ENCODE data around the gene DDX10.
"Not testable (repeated sequence)": the region's sequence is repeated elsewhere in the genome, so short reads cannot be mapped to it uniquely, and the experiment has no call there.

DDX10 gene

GRCh38 chr11:108718466-108718865, 53.6 kb downstream of the DDX10 start:
- DNase-seq (ENCODE audit: low spot score) = no peak

- no peak for DNase-seq (ENCODE audit: low spot score)
These were observed 60.3 kb downstream of the DDX10 start for GRCh38 chr11:108724974-108725689.

- DNase-seq (ENCODE audit: low spot score) = no peak
These were observed 61.4 kb downstream of the DDX10 start for GRCh38 chr11:108726077-108726800.

DNA sequence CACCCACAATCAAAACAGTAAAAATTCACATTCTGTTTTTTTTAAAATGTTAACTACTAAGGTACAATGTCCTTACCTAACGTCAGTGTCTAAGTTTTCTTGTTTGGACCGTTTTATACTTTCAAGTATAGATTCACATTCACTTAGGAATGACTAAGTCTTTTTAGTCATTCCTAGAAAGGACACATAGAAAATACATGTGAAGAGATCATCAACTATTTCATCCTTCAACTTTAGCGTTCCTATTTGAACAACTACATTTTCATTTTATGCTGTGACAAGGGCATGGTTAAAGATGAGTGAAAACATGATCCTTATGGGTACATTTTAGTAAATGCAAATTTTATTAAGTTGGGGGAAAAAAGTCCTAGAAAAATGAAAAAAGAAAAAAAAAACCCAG, 62.8 kb downstream of the DDX10 start:
- DNase-seq (ENCODE audit: low spot score) = no peak

DNA sequence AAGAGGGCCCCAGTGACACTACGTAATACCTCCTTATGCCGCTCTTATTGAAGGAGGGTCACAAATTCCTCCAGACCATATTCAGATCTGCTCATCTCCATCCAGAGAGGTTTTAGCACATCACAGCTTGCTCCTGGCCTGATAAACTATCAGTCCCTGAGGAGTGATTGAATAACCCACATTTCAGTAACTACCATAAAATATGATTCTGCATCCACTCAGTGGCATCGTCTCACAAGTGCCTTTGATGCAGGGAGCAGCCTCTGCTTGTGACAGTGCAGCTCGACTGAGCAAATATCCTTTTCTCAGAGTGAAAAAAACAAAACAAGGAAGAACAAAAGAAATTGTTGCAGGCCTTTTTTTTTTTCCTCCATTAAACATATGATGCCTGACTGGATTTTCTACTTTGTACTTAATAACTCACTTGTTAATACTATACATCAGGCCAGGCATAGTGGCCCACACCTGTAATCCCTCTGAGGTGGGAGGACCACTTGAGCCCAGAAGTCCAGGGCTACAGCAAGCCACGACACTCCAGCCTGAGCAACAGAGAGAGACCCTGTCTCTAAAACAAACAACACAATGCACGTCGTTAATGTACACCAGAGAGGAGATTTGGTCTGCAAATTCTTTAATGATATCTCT, 64.5 kb downstream of the DDX10 start:
- no peak for DNase-seq (ENCODE audit: low spot score)

DNA sequence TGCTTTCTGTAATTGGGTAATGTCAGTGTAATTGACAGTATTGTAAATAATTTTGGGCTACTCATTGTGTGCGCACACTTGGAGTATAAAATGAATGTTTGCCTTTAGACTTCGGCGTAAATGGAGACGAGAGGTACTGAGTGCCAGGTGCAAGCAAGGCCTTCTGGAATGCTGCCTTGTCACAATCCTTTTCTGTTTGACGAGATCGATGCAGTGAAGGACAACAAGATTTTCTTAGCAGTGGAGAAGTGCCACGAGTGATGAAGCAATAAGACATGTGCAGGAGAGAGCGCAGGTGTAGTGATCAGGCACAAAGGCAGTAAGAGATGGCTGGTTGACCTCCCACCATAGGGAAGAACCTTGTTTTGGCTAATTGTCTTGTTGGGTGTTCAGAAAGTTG, 67.5 kb downstream of the DDX10 start:
- DNase-seq (ENCODE audit: low spot score) = no peak

- no peak for DNase-seq (ENCODE audit: low spot score)
These were observed 68.7 kb downstream of the DDX10 start for GRCh38 chr11:108733479-108734116.

DNA sequence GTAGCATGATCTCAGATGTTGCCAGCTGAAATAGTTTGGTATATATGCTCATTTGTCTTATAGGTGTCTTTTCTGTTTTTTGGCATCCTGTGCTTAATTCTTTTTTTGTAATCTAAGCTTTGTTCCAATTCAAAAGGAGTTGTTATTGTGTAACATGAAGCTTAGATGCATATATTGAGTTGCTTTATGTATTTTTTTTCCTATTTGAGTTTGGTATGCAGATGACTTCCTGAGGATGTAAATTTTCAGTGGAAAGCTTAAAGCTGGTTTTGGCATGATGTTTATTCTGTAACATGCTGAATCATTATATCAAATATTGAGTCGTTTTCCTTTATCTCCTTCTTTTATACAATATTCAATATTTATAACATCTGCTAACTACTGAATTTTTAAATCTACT, 69.4 kb downstream of the DDX10 start:
- no peak for DNase-seq (ENCODE audit: low spot score)

DNA sequence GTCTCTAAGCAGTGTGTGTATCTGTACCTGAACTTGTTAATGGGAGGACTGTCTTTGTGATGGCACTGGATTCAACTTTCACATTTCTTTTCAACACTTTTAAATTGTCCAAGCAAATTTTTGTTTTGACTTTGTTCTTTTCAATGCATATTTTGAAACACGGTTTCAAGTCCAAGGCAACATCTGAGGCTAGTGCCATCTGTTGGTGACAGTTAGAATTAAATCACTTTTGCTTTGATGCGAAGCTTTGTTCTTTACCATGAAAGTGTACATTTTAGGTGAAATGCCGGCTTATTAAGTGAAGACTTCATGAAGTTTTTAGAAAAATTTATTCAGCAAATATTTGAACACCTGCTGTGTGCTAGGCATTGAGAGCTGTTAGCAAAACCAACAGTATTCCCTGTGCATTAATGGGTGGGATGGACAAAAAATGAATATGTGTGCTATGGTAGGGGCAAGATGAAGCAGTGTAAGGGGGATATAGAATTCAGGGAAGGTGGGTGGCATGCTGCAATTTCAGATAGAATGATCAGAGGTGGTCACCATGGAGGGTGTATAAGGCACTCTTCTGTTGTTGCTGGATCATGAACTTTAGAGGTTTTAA, 70.2 kb downstream of the DDX10 start:
- no peak for DNase-seq (ENCODE audit: low spot score)

DNA sequence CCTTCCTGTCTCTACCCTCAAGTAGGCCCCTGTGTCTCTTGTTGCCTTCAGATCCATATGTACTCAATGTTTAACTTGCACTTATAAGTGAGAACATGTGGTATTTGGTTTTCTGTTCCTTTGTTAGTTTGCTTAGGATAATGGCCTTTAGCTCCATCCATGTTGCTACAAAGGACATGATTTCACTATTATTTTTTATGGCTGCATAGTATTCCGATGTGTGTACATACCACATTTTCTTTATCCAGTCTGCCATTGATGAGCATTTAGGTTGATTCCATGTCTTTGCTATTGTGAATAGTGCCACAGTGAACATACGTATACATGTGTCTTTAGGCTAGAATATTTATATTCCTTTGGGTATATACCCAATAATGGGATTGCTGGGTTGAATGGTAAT, 75.3 kb downstream of the DDX10 start:
- not testable (repeated sequence) for DNase-seq (ENCODE audit: low spot score)

- DNase-seq (ENCODE audit: low spot score) = no peak
These were observed 79.0 kb downstream of the DDX10 start for GRCh38 chr11:108743851-108744250.

- no peak for DNase-seq (ENCODE audit: low spot score)
These were observed 84.1 kb downstream of the DDX10 start for GRCh38 chr11:108748968-108749367.

GRCh38 chr11:108751444-108751843, 86.6 kb downstream of the DDX10 start:
- no peak for DNase-seq (ENCODE audit: low spot score)

DNA sequence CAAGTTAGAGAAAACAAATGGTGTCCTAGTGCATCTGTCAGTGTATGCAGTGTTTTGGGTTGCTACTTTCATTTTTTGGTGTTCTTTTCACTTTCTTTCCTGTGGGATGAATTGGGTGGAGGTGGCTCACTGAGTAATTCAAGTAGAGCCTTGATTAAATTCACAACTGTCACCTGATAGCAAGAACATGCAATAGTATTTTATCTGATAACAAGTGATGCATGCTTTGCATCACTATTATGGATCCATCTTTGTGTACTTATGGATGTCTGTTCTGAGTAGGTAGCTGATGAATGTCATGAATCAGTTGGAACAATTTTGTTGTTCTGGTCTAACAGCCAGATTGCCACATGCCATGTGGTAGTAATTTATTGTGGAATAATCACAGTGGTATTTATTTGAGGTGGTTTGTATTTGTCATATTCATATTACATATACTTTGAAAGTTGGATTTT, 87.5 kb downstream of the DDX10 start:
- no peak for DNase-seq (ENCODE audit: low spot score)

DNA sequence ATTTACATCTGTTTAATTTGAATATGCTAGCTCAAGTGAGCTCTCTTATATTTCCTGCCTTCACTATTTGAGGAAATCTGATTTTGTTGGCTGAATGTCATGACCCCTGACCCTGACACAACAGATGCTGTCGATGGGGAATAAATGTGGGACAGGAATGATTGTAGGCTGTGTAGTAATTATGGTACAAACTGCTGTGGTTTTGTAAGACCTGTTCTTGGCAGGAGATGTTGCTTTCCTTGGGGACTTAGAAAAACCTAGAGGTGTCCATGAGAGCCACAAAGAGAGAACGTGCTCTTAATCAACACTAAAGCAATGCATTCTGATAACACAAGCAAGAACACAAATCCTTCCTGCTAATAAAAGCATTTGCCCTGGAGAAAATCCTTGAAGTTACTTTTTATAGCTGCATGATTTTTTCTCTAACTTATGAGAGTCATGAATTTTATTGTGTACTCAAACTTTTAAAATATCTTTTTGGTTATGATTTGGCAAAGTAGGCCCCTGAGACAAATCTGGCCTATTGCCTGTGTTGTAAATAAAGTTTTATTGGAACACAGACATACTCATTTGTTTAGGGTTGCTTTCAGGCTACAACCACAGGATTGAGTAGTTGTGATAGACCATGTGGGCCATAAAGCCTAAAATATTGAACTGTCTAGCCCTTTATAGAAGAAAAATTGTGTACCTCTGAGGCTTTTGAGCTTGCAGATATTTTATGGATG, 90.2 kb downstream of the DDX10 start:
- no peak for DNase-seq (ENCODE audit: low spot score)

GRCh38 chr11:108757630-108758029, 92.8 kb downstream of the DDX10 start:
- DNase-seq (ENCODE audit: low spot score) = no peak

DNA sequence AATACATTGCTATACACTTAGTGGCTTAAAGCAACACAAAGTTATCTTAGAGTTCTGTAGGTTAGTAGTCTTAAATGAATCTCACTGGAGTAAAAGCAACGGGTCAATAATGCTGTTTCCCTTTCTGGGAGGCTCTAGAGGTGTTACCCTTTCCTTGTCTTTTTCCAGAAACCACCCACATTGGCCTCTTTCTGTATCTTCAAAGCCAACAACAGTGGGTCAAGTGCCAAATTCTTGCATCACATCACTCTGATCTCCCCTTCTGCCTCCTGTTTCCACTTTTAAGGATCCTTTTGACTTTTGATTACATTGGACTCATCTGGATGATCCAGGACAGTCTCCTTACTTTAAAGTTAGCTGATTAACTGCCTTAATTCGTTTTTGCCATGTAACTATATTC, 93.6 kb downstream of the DDX10 start:
- no peak for DNase-seq (ENCODE audit: low spot score)

DNA sequence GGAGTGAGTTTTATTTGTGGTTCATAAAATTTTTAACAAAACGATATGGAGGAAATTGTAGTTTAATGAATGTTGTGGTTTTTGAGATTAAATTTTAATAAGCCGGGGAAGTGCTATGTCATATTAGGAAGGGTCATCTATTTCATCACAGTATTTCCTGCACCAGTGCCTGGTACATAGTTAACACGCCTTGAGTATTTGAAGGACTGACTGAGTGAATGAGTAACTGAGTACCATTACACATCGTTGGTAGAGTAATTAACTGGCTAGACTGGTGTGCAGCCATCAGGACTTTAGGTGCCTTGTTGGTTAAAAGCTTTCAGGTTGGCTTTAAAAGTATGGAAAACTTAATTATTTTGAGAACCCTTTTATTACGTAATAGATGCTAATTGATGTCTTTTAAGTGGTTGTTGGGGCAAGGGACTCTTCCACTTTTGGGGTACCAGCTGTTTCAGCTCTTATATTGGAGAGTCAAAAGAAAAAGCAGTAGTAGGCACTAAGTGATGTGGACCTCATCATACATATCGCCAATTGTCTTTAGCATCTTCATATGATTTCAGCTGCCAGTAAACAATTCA, 101.8 kb downstream of the DDX10 start:
- no peak for DNase-seq (ENCODE audit: low spot score)

DNA sequence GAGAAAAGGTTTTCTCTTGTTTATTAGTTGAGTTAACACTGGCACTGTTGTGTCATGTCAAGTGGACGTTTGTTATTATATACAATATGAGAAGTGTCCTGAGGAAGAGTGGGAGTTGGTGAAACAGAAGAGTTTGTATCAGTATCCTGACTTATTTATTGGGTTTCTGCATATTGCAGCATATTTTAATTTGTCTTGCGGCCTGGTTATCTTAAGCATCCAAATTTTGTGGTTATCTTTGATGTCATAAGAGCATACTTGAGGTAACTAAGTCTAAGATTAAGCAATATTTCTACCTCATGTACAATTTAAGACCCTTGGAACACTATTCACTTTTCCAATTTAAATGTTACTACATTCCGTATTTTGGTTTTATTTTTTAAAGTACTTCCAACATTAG, 103.5 kb downstream of the DDX10 start:
- DNase-seq (ENCODE audit: low spot score) = no peak

DNA sequence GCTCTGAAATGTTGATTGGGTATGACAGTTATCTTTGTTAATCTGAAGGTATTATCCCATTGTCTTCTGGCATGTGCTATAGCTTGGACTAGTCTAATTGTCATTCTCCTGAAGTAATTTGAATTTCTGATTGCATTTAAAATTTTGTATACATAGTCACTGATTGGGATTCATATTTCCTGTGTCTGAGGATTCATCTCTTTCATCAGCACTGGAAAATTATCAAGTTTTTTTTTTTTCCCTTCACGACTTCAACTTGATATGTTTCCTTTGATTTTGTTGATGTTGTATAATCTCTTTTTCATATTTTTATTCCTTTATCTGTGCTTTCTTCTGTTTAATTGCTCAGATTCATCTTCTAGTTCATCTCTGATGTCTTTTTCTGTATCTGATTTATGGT, 104.1 kb downstream of the DDX10 start:
- no peak for DNase-seq (ENCODE audit: low spot score)

- DNase-seq (ENCODE audit: low spot score) = no peak
These were observed 109.3 kb downstream of the DDX10 start for GRCh38 chr11:108774037-108774730.

Measured in HuH-7.5 (cell line).